PC-9 (cell line): Measurements from ENCODE around the gene DUSP19. TPM values are rescaled to one million over a fixed set of nuclear protein-coding genes. Genes with fewer than 3 reads are reported as not detected.

Source experiments
- BruUV-seq: library from RNA; stranded (reverse); fragments of 400-500 nt; replicated peaks from 2 replicates; lab custom pipeline; 2021; lab: Mats Ljungman, UMichigan
- CTCF ChIA-PET: fragments of 300-600 bp; sonication (Branson Sonifier 250); formaldehyde crosslinking; loops from one replicate; lab custom pipeline; 2022; ENCODE audit warnings: antibody characterized with exemption; lab: Charles Lee
- POLR2A ChIA-PET: fragments of 300-600 bp; sonication (Branson Sonifier 250); formaldehyde crosslinking; loops from one replicate; lab custom pipeline; 2022; ENCODE audit warnings: antibody characterized with exemption; ENCODE audit not compliant: unreplicated experiment; lab: Charles Lee
- DNase-seq, 2 experiments: peaks; one replicate each; pipeline versions ENCODE4 v3.0.0 to v3.0.0-alpha.2; 2015 to 2022; ENCODE audit warnings: mixed read lengths in 1 of 2
- H2AFZ ChIP-seq: fragments of 200-600 bp; sonication (generic); 2 replicates; pipeline ENCODE4 v1.8.1; 2017; ENCODE audit warnings: antibody characterized with exemption
- H3F3A ChIP-seq: fragments of 200-600 bp; sonication (generic); 2 replicates; pipeline ENCODE4 v1.8.1; 2017; ENCODE audit warnings: antibody characterized with exemption, mild to moderate bottlenecking, low read depth; ENCODE audit not compliant: insufficient read depth
- H3K27ac ChIP-seq: fragments of 200-600 bp; sonication (generic); 2 replicates; pipeline ENCODE4 v1.6.1; 2016; ENCODE audit warnings: mixed run types
- H3K27me3 ChIP-seq: fragments of 200-600 bp; sonication (generic); 2 replicates; pipeline ENCODE4 v1.6.1; 2016; ENCODE audit warnings: low read depth, mixed run types; ENCODE audit not compliant: insufficient read depth
- H3K36me3 ChIP-seq: fragments of 200-600 bp; sonication (generic); 2 replicates; pipeline ENCODE4 v1.6.1; 2016; ENCODE audit warnings: low read depth, mixed run types
- H3K4me1 ChIP-seq: fragments of 200-600 bp; sonication (generic); replicated peaks from 2 replicates; pipeline ENCODE4 v1.6.1; 2016; ENCODE audit warnings: mixed run types; ENCODE audit not compliant: insufficient read depth
- H3K4me2 ChIP-seq: fragments of 200-600 bp; sonication (generic); 2 replicates; pipeline ENCODE4 v1.6.1; 2017; ENCODE audit warnings: mixed run types
- H3K4me3 ChIP-seq: fragments of 200-600 bp; sonication (generic); 2 replicates; pipeline ENCODE4 v1.6.1; 2016; ENCODE audit warnings: mixed run types
- H3K79me2 ChIP-seq: fragments of 200-600 bp; sonication (generic); 2 replicates; pipeline ENCODE4 v1.6.1; 2017; ENCODE audit warnings: low read depth, mixed run types
- H3K9me2 ChIP-seq: fragments of 200-600 bp; sonication (generic); 2 replicates; pipeline ENCODE4 v1.8.1; 2017; ENCODE audit warnings: mild to moderate bottlenecking; ENCODE audit not compliant: insufficient read depth
- H3K9me3 ChIP-seq: fragments of 200-600 bp; sonication (generic); 2 replicates; pipeline ENCODE4 v1.8.1; 2016; ENCODE audit warnings: low read depth; ENCODE audit not compliant: insufficient read depth
- H4K20me1 ChIP-seq: fragments of 200-600 bp; sonication (generic); 2 replicates; pipeline ENCODE4 v1.8.1; 2017; ENCODE audit not compliant: insufficient read depth
- EZH2 ChIP-seq: fragments of 200-600 bp; sonication (generic); IDR thresholded peaks from 2 replicates; pipeline ENCODE4 v1.8.0; 2017; ENCODE audit warnings: antibody characterized with exemption, low read depth
- intact Hi-C: fragments of 100-400 bp; cut with micrococcal nuclease; formaldehyde crosslinking; loops from one replicate; pipeline ENCODE4 v1.10.0; 2022; ENCODE audit not compliant: unreplicated experiment
- total RNA-seq: library from RNA; stranded (reverse); gene quantifications from 2 replicates; pipeline ENCODE4 v1.2.3, GENCODE V29; 2021
- TF ChIP-seq, protein P1 (sequence below): fragments of 200-600 bp; sonication (generic); conservative IDR thresholded peaks from 2 replicates; pipeline ENCODE4 v1.6.1; 2017; ENCODE audit warnings: mixed run types, antibody characterized with exemption, mild to moderate bottlenecking, moderate library complexity

The DUSP19 gene
- total RNA-seq, 1 experiment from 2014 or later: 8.6 TPM

DNA sequence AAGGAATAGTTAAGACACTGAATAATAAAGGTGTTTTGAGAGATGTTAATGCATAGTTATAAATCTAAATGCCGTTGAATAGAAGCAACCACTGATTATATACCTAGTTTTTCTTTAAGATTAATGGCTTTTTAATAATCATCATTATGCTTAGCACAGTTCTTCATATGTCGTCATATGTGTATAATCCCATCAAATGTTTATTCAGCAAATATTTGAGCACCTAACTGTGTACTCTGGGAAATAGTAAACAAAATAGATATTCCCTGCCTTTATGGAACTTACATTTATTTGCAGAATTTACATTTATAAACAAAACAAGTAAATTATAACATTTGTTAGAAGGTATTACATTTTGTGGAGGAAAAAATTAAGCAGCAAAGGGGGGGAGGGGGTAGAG lies 55.5 kb downstream of the DUSP19 start:
- Histone ChIP-seq H3K79me2 (peaks cover 60% of the 10 kb centered on the region), H3K4me2 (no peak overlapping the region), H3K9me2 (no peaks in the 10 kb centered on the region), H3K4me1 (no peaks in the 10 kb centered on the region), H3K36me3 (peaks cover 54% of the 10 kb centered on the region), H3K9me3 (no peaks in the 10 kb centered on the region), H4K20me1 (peaks cover 9% of the 10 kb centered on the region), H2AFZ (no peak overlapping the region), H3K27ac (no peak overlapping the region), H3K4me3 (no peak overlapping the region), H3F3A (no peaks in the 10 kb centered on the region), H3K27me3 (no peaks in the 10 kb centered on the region)
- intact Hi-C loops: no loop called here
- no peak for DNase-seq
- TF ChIP-seq EZH2: no peak
- TF ChIP-seq, protein P1, sequence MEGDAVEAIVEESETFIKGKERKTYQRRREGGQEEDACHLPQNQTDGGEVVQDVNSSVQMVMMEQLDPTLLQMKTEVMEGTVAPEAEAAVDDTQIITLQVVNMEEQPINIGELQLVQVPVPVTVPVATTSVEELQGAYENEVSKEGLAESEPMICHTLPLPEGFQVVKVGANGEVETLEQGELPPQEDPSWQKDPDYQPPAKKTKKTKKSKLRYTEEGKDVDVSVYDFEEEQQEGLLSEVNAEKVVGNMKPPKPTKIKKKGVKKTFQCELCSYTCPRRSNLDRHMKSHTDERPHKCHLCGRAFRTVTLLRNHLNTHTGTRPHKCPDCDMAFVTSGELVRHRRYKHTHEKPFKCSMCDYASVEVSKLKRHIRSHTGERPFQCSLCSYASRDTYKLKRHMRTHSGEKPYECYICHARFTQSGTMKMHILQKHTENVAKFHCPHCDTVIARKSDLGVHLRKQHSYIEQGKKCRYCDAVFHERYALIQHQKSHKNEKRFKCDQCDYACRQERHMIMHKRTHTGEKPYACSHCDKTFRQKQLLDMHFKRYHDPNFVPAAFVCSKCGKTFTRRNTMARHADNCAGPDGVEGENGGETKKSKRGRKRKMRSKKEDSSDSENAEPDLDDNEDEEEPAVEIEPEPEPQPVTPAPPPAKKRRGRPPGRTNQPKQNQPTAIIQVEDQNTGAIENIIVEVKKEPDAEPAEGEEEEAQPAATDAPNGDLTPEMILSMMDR: no peak
- POLR2A ChIA-PET: no interaction called here
- no TSS peak for BruUV-seq
- CTCF ChIA-PET: no interaction called here

DNA sequence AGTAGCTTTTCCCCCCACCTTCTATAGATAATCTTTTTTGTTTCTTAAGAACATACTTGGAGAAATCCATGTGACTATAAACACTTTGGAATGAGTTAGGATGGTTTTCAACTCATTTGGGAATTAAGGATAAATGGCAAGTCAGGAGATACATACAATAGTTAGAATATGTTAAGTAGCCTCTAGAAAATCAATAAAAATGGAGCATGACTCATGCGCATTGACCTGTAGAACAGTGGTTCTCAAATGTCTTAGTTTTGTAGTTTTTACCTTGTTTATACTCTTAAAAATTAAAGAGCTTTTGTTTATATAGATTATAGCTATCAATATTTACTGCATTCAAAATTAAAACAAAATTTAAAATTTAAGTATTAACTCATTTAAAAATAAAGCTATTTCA lies 70.4 kb downstream of the DUSP19 start:
- H4K20me1 ChIP-seq: peaks cover 3% of the 10 kb centered on the region; the same call in 1 of the 2 replicates

GRCh38 chr2:183149489-183149888 lies 70.9 kb downstream of the DUSP19 start:
- POLR2A ChIA-PET: interaction anchor here (0.6 kb wide), 1 partner anchor 70 kb away, joined by 3 read pairs; no protein-coding TSS in a partner anchor
- Histone ChIP-seq H3K27me3 (no peaks in the 10 kb centered on the region), H4K20me1 (peaks cover 3% of the 10 kb centered on the region; the same call in 1 of the 2 replicates), H3K4me1 (no peaks in the 10 kb centered on the region), H3K9me3 (peaks cover 2% of the 10 kb centered on the region), H3K36me3 (peaks cover 50% of the 10 kb centered on the region), H3K9me2 (no peaks in the 10 kb centered on the region; the same call in 1 of the 2 replicates), H2AFZ (no peak overlapping the region), H3K27ac (no peak overlapping the region), H3K4me3 (no peak overlapping the region), H3K79me2 (peaks cover 45% of the 10 kb centered on the region), H3F3A (no peaks in the 10 kb centered on the region; the same call in 1 of the 2 replicates), H3K4me2 (no peak overlapping the region)
- CTCF ChIA-PET: no interaction called here
- no TSS peak for BruUV-seq
- no peak for TF ChIP-seq EZH2
- intact Hi-C loops: no loop called here
- DNase-seq: no peak

More for the DNA sequence above, 70.4 kb downstream of the DUSP19 start:
- H3K4me2 ChIP-seq: no peak overlapping the region
- peaks cover 47% of the 10 kb centered on the region for H3K79me2 ChIP-seq
- no peaks in the 10 kb centered on the region for H3K27me3 ChIP-seq
- CTCF ChIA-PET: no interaction called here
- no peak overlapping the region for H2AFZ ChIP-seq
- DNase-seq: no peak
- H3K9me2 ChIP-seq: no peaks in the 10 kb centered on the region; the same call in 1 of the 2 replicates
- intact Hi-C loops: no loop called here
- peaks cover 5% of the 10 kb centered on the region for H3K9me3 ChIP-seq
- no peak overlapping the region for H3K27ac ChIP-seq
- POLR2A ChIA-PET: interaction anchor here (0.6 kb wide), 1 partner anchor 69 kb away, joined by 3 read pairs; no protein-coding TSS in a partner anchor
- H3F3A ChIP-seq: no peaks in the 10 kb centered on the region; the same call in 1 of the 2 replicates
- BruUV-seq: no TSS peak
- TF ChIP-seq, protein P1: no peak
- TF ChIP-seq EZH2: no peak
- H3K36me3 ChIP-seq: peaks cover 53% of the 10 kb centered on the region
- H3K4me1 ChIP-seq: no peaks in the 10 kb centered on the region
- no peak overlapping the region for H3K4me3 ChIP-seq

Other genes with a start within 250 kb of the DUSP19 start
- gene FRZB, start 212.1 kb upstream of the DUSP19 start, total RNA-seq: 0.15 TPM in 2 replicates
- gene NCKAP1, start 40.3 kb upstream of the DUSP19 start, total RNA-seq: 274 and 308 TPM in 2 replicates
- gene NUP35, start 45.7 kb downstream of the DUSP19 start, total RNA-seq: 27.0 and 35.5 TPM in 2 replicates